ENCODE measurements around the gene ZNF319. TPM values are rescaled to one million over a fixed set of nuclear protein-coding genes. Genes with fewer than 3 reads are reported as not detected.

Gene ZNF319
- total RNA-seq, 1 donor from 2014 or later, result 11.5 TPM

- H3K36me3 ChIP-seq (ENCODE audit: insufficient read depth, low read length), result no peaks in the 10 kb centered on the region
- H3K4me3 Mint-ChIP-seq (ENCODE audit: unreplicated experiment), result no peak overlapping the region
- no peak overlapping the region for H3K27ac Mint-ChIP-seq (ENCODE audit: unreplicated experiment)
- H3K4me3 ChIP-seq (ENCODE audit: insufficient read depth, low read depth, low read length), result no peak overlapping the region
- no peak for TF ChIP-seq CTCF (IDR thresholded peaks at IDR 0.05; ENCODE audit: insufficient read depth, low read depth, low read length)
- TF ChIP-seq EZH2 (IDR thresholded peaks at IDR 0.05; ENCODE audit: insufficient read depth, low read length), result no peak
- no peaks in the 10 kb centered on the region for H3K4me1 ChIP-seq (ENCODE audit: insufficient read depth, low read length)
- peaks cover 2% of the 10 kb centered on the region for H3K27me3 ChIP-seq (ENCODE audit: insufficient read depth, low read length)
- no peaks in the 10 kb centered on the region for H3K9me3 Mint-ChIP-seq (ENCODE audit: unreplicated experiment)
- no peaks in the 10 kb centered on the region for H3K4me1 Mint-ChIP-seq (ENCODE audit: low read depth, unreplicated experiment)
- H3K79me2 ChIP-seq (ENCODE audit: insufficient read depth, low read length), result no peaks in the 10 kb centered on the region
- no peak overlapping the region for H3K4me2 ChIP-seq (ENCODE audit: low read length)
- no peak overlapping the region for H3K9ac ChIP-seq (ENCODE audit: low read length)
- H4K20me1 ChIP-seq (ENCODE audit: insufficient read depth, low read length), result no peaks in the 10 kb centered on the region
- FAIRE-seq (no peak), DNase-seq (ENCODE audit: low read depth) (no peak)
- peaks cover 1% of the 10 kb centered on the region for H3K36me3 Mint-ChIP-seq (ENCODE audit: low read depth, unreplicated experiment)
- H3K9me3 ChIP-seq (ENCODE audit: insufficient read depth, low read depth, low read length), result no peaks in the 10 kb centered on the region
- H2AFZ ChIP-seq (ENCODE audit: low read depth, low read length), result no peak overlapping the region
- peaks cover 43% of the 10 kb centered on the region for H3K27me3 Mint-ChIP-seq (ENCODE audit: low read depth, unreplicated experiment)
- H3K27ac ChIP-seq (ENCODE audit: low read depth, low read length), result no peak overlapping the region
These were observed 43.4 kb downstream of the ZNF319 start for GRCh38 chr16:57956924-57957672.

GRCh38 chr16:57956270-57956808 is 44.1 kb downstream of the ZNF319 start:
- no peak overlapping the region for H3K27ac ChIP-seq (ENCODE audit: low read depth, low read length)
- H4K20me1 ChIP-seq (ENCODE audit: insufficient read depth, low read length), result no peaks in the 10 kb centered on the region
- no peak overlapping the region for H3K9ac ChIP-seq (ENCODE audit: low read length)
- FAIRE-seq, result no peak
- H3K79me2 ChIP-seq (ENCODE audit: insufficient read depth, low read length), result no peaks in the 10 kb centered on the region
- H3K4me3 ChIP-seq (ENCODE audit: insufficient read depth, low read depth, low read length), result no peak overlapping the region
- Mint-ChIP-seq H3K9me3 (ENCODE audit: unreplicated experiment) (no peaks in the 10 kb centered on the region), H3K36me3 (ENCODE audit: low read depth, unreplicated experiment) (peaks cover 1% of the 10 kb centered on the region), H3K27ac (ENCODE audit: unreplicated experiment) (no peak overlapping the region), H3K27me3 (ENCODE audit: low read depth, unreplicated experiment) (peaks cover 36% of the 10 kb centered on the region), H3K4me1 (ENCODE audit: low read depth, unreplicated experiment) (no peaks in the 10 kb centered on the region), H3K4me3 (ENCODE audit: unreplicated experiment) (no peak overlapping the region)
- H3K9me3 ChIP-seq (ENCODE audit: insufficient read depth, low read depth, low read length), result no peaks in the 10 kb centered on the region
- no peaks in the 10 kb centered on the region for H3K4me1 ChIP-seq (ENCODE audit: insufficient read depth, low read length)
- no peaks in the 10 kb centered on the region for H3K36me3 ChIP-seq (ENCODE audit: insufficient read depth, low read length)
- H3K27me3 ChIP-seq (ENCODE audit: insufficient read depth, low read length), result peaks cover 2% of the 10 kb centered on the region
- no peak for DNase-seq (ENCODE audit: low read depth)
- H3K4me2 ChIP-seq (ENCODE audit: low read length), result no peak overlapping the region
- no peak for TF ChIP-seq CTCF (IDR thresholded peaks at IDR 0.05; ENCODE audit: insufficient read depth, low read depth, low read length)
- no peak for TF ChIP-seq EZH2 (IDR thresholded peaks at IDR 0.05; ENCODE audit: insufficient read depth, low read length)
- H2AFZ ChIP-seq (ENCODE audit: low read depth, low read length), result no peak overlapping the region

All from astrocyte (in vitro differentiated cells and primary cell).